Stimulated activated naive CD8-positive, alpha-beta T cell treated with anti-CD3 and anti-CD28 coated beads, Interleukin-15, Interleukin-2, amounts not matched to agents 100 U/mL and 50 U/mL, for 24 hours (primary cell): ENCODE measurements around the gene DCXR.

Source experiments
- ATAC-seq: fragments of 150-1000 bp; cut with Tn5 transposase; one replicate; pipeline ENCODE4 v1.10.0; 2021
- DNase-seq: peaks from one replicate; pipeline ENCODE4 v3.0.0; 2021

Gene DCXR

GRCh38 chr17:82055023-82055964, 17.8 kb upstream of the DCXR start:
- no peak for DNase-seq
- no peak for ATAC-seq

GRCh38 chr17:82054351-82055022, 17.0 kb upstream of the DCXR start:
- no peak for ATAC-seq

GRCh38 chr17:82053556-82054263, 16.2 kb upstream of the DCXR start:
- DNase-seq (no peak), ATAC-seq (no peak)

More at GRCh38 chr17:82054351-82055022, 17.0 kb upstream of the DCXR start:
- DNase-seq: no peak

GRCh38 chr17:82053130-82053529, 15.6 kb upstream of the DCXR start:
- DNase-seq (no peak), ATAC-seq (no peak)

GRCh38 chr17:82052638-82053059, 15.2 kb upstream of the DCXR start:
- no peak for ATAC-seq
- DNase-seq: no peak

GRCh38 chr17:82051776-82052637, 14.5 kb upstream of the DCXR start, which contains the start of the genes GPS1 and RFNG:
GPS1 (plus strand) TSS chr17:82051898; CDS start chr17:82051932, 34 bp downstream.
RFNG (minus strand) TSS chr17:82051811; CDS start chr17:82051766, 45 bp downstream.
- DNase-seq: peak; percentile 92

GRCh38 chr17:82050761-82051641, 13.5 kb upstream of the DCXR start:
- DNase-seq: no peak
- no peak for ATAC-seq

More at GRCh38 chr17:82051776-82052637, 14.5 kb upstream of the DCXR start, which contains the start of the genes GPS1 and RFNG:
- peak; percentile 76 for ATAC-seq

GRCh38 chr17:82050152-82050760, 12.8 kb upstream of the DCXR start:
- DNase-seq (no peak), ATAC-seq (no peak)

GRCh38 chr17:82049521-82049971, 12.0 kb upstream of the DCXR start:
- no peak for DNase-seq

GRCh38 chr17:82049106-82049505, 11.6 kb upstream of the DCXR start:
- DNase-seq (no peak), ATAC-seq (no peak)

More at GRCh38 chr17:82049521-82049971, 12.0 kb upstream of the DCXR start:
- no peak for ATAC-seq

GRCh38 chr17:82048571-82048971, 11.1 kb upstream of the DCXR start:
- ATAC-seq: no peak

GRCh38 chr17:82047914-82048570, 10.5 kb upstream of the DCXR start:
- no peak for ATAC-seq
- DNase-seq: no peak

More at GRCh38 chr17:82048571-82048971, 11.1 kb upstream of the DCXR start:
- no peak for DNase-seq

GRCh38 chr17:82047379-82047778, 9.9 kb upstream of the DCXR start:
- DNase-seq (no peak), ATAC-seq (no peak)

GRCh38 chr17:82046903-82047302, 9.4 kb upstream of the DCXR start:
- DNase-seq: no peak
- ATAC-seq: no peak

- no peak for ATAC-seq
Observed at GRCh38 chr17:82045936-82046484, 8.5 kb upstream of the DCXR start.

GRCh38 chr17:82043507-82043906, 6.0 kb upstream of the DCXR start:
- DNase-seq: no peak
- no peak for ATAC-seq

More at GRCh38 chr17:82045936-82046484, 8.5 kb upstream of the DCXR start:
- no peak for DNase-seq

- ATAC-seq (no peak), DNase-seq (no peak)
Observed at GRCh38 chr17:82042649-82043048, 5.2 kb upstream of the DCXR start.

GRCh38 chr17:82041144-82041814, 3.8 kb upstream of the DCXR start:
- DNase-seq (no peak), ATAC-seq (no peak)
